H1 (cell line): ENCODE results near the gene PCDH11Y. TPM values are rescaled to one million over a fixed set of nuclear protein-coding genes. Genes with fewer than 3 reads are reported as not detected.
"Not testable (repeated sequence)": the region's sequence is repeated elsewhere in the genome, so short reads cannot be mapped to it uniquely, and the experiment has no call there.

Experiments used
- CTCF ChIA-PET: fragments of 300-600 bp; sonication (Branson Sonifier 250); formaldehyde crosslinking; loops from one replicate; lab custom pipeline; 2021; ENCODE audit not compliant: partially characterized antibody; lab: Charles Lee
- POLR2A ChIA-PET: fragments of 300-600 bp; sonication (Branson Sonifier 250); formaldehyde crosslinking; loops from one replicate; lab custom pipeline; 2021; ENCODE audit warnings: inconsistent platforms; ENCODE audit not compliant: partially characterized antibody; lab: Charles Lee
- DNase-seq, 2 experiments: peaks; one replicate each; pipeline versions ENCODE4 v3.0.0 to v3.0.0-alpha.2; 2010 to 2022; ENCODE audit warnings: low spot score in 2 of 2, low read depth in 1 of 2, mixed read lengths in 1 of 2
- FAIRE-seq: peaks from 2 replicates; lab custom pipeline; 2011; peaks lifted over from hg19 to GRCh38; lab: Jason Lieb, UNC
- H2AFZ ChIP-seq: 2 replicates; pipeline ENCODE4 v1.8.1; 2012; ENCODE audit warnings: low read length, inconsistent platforms
- H2AK5ac ChIP-seq: 2 replicates; pipeline ENCODE4 v1.6.1; 2013; ENCODE audit warnings: low read depth, low read length
- H2BK120ac ChIP-seq: replicated peaks from 2 replicates; pipeline ENCODE3; 2013; ENCODE audit warnings: low read depth, low read length, inconsistent platforms
- H2BK12ac ChIP-seq: 2 replicates; pipeline ENCODE4 v1.6.1; 2013; ENCODE audit warnings: low read depth, low read length
- H2BK15ac ChIP-seq: 2 replicates; pipeline ENCODE4 v1.6.1; 2013; ENCODE audit warnings: low read length
- H2BK20ac ChIP-seq: 2 replicates; pipeline ENCODE4 v1.6.1; 2013; ENCODE audit warnings: low read length
- H2BK5ac ChIP-seq: 2 replicates; pipeline ENCODE4 v1.6.1; 2013; ENCODE audit warnings: low read depth, low read length
- H3K14ac ChIP-seq: 2 replicates; pipeline ENCODE4 v1.6.1; 2013; ENCODE audit warnings: inconsistent platforms; ENCODE audit not compliant: insufficient read length
- H3K18ac ChIP-seq: 2 replicates; pipeline ENCODE4 v1.6.1; 2013; ENCODE audit warnings: low read length; ENCODE audit errors: extremely low read depth
- H3K23ac ChIP-seq: 2 replicates; pipeline ENCODE4 v1.6.1; 2013; ENCODE audit warnings: inconsistent platforms; ENCODE audit not compliant: insufficient read length
- H3K23me2 ChIP-seq: 2 replicates; pipeline ENCODE4 v1.6.1; 2013; ENCODE audit warnings: low read depth, low read length
- H3K27ac ChIP-seq: 2 replicates; pipeline ENCODE4 v1.6.1; 2011; ENCODE audit warnings: low read depth, low read length, inconsistent platforms
- H3K27me3 ChIP-seq, 4 experiments: replicated peaks in 1 of 4; 1 replicate in 1 of 4; 2 replicates in 3 of 4; pipeline versions ENCODE4 v1.6.1 to v1.8.1; 2011 to 2013; ENCODE audit warnings: low read length in 3 of 4, mild to moderate bottlenecking in 3 of 4, inconsistent platforms in 2 of 4, mixed read lengths in 2 of 4, moderate library complexity in 1 of 4; ENCODE audit not compliant: control insufficient read depth in 3 of 4, insufficient read depth in 3 of 4; ENCODE audit errors: extremely low read depth in 1 of 4
- H3K36me3 ChIP-seq, 4 experiments: 2 replicates each; pipeline versions ENCODE4 v1.6.1 to v1.8.1; 2011 to 2013; ENCODE audit warnings: mild to moderate bottlenecking in 4 of 4, low read length in 3 of 4, moderate library complexity in 2 of 4, control low read depth in 1 of 4, inconsistent platforms in 1 of 4; ENCODE audit not compliant: insufficient read depth in 4 of 4, control insufficient read depth in 2 of 4
- H3K4ac ChIP-seq: replicated peaks from 2 replicates; pipeline ENCODE3; 2013; ENCODE audit warnings: low read length, low read depth, mixed read lengths, inconsistent platforms; ENCODE audit not compliant: insufficient read length
- H3K4me1 ChIP-seq, 4 experiments: replicated peaks in 1 of 4; 1 replicate in 1 of 4; 2 replicates in 3 of 4; pipeline versions ENCODE4 v1.6.1 to v1.8.1; 2011 to 2013; ENCODE audit warnings: low read length in 3 of 4, inconsistent platforms in 2 of 4, mixed read lengths in 1 of 4; ENCODE audit not compliant: insufficient read depth in 4 of 4, control insufficient read depth in 3 of 4
- H3K4me2 ChIP-seq, 2 experiments: 2 replicates each; pipeline versions ENCODE4 v1.6.1 to v1.8.1; 2011 to 2013; ENCODE audit warnings: low read depth in 2 of 2, low read length in 2 of 2, control low read depth in 1 of 2, inconsistent platforms in 1 of 2, mild to moderate bottlenecking in 1 of 2; ENCODE audit not compliant: insufficient read depth in 1 of 2
- H3K4me3 ChIP-seq, 4 experiments: fragments of 200-600, 300-600 bp in 1 of 4; sonication (generic), shearing (Covaris generic), sonication (Bioruptor Twin) in 1 of 4; 2 replicates each; pipeline versions ENCODE4 v1.5.1 to v1.8.1; 2011 to 2016; ENCODE audit warnings: low read length in 4 of 4, low read depth in 3 of 4, control low read depth in 2 of 4, inconsistent platforms in 2 of 4, mild to moderate bottlenecking in 2 of 4, mixed read lengths in 1 of 4, moderate library complexity in 1 of 4; ENCODE audit not compliant: insufficient read depth in 2 of 4; ENCODE audit errors: extremely low read depth in 1 of 4
- H3K56ac ChIP-seq: replicated peaks from 2 replicates; pipeline ENCODE3; 2013; ENCODE audit warnings: low read depth, mild to moderate bottlenecking, mixed read lengths, low read length, inconsistent platforms; ENCODE audit not compliant: insufficient read length
- H3K79me1 ChIP-seq: 2 replicates; pipeline ENCODE4 v1.6.1; 2013; ENCODE audit warnings: low read depth, low read length, control low read depth
- H3K79me2 ChIP-seq, 2 experiments: 2 replicates each; pipeline versions ENCODE4 v1.6.1 to v1.8.1; 2012 to 2013; ENCODE audit warnings: low read length in 2 of 2, mild to moderate bottlenecking in 2 of 2, inconsistent platforms in 1 of 2; ENCODE audit not compliant: insufficient read depth in 2 of 2, control insufficient read depth in 1 of 2
- H3K9ac ChIP-seq, 4 experiments: replicated peaks in 1 of 4; 1 replicate in 1 of 4; 2 replicates in 3 of 4; pipeline versions ENCODE4 v1.6.1 to v1.8.1; 2011 to 2013; ENCODE audit warnings: low read depth in 3 of 4, low read length in 3 of 4, control low read depth in 2 of 4, mild to moderate bottlenecking in 2 of 4, moderate library complexity in 2 of 4, inconsistent platforms in 1 of 4; ENCODE audit errors: extremely low read depth in 1 of 4
- H3K9me3 ChIP-seq, 2 experiments: 2 replicates each; pipeline versions ENCODE4 v1.6.1 to v1.8.1; 2012 to 2013; ENCODE audit warnings: mild to moderate bottlenecking in 2 of 2, moderate library complexity in 2 of 2, control low read depth in 1 of 2, inconsistent platforms in 1 of 2, low read depth in 1 of 2, low read length in 1 of 2, mixed read lengths in 1 of 2; ENCODE audit not compliant: insufficient read depth in 2 of 2
- H4K20me1 ChIP-seq, 2 experiments: replicated peaks in 1 of 2; 2 replicates each; pipeline versions ENCODE3 to v1.8.1; 2011 to 2013; ENCODE audit warnings: inconsistent platforms in 2 of 2, low read length in 2 of 2, mild to moderate bottlenecking in 1 of 2; ENCODE audit not compliant: insufficient read depth in 2 of 2, control insufficient read depth in 1 of 2
- H4K5ac ChIP-seq: 2 replicates; pipeline ENCODE4 v1.6.1; 2013; ENCODE audit warnings: low read length, low read depth, mixed read lengths, inconsistent platforms; ENCODE audit not compliant: insufficient read length
- H4K8ac ChIP-seq: 2 replicates; pipeline ENCODE4 v1.8.0; 2013; ENCODE audit warnings: mild to moderate bottlenecking, moderate library complexity, low read length, inconsistent platforms; ENCODE audit not compliant: insufficient read depth; ENCODE audit errors: extremely low read depth
- H4K91ac ChIP-seq: replicated peaks from 2 replicates; pipeline ENCODE3; 2013; ENCODE audit warnings: low read length, mixed read lengths, inconsistent platforms; ENCODE audit not compliant: insufficient read length
- CEBPB ChIP-seq: IDR thresholded peaks from 2 replicates; pipeline ENCODE4 v1.6.1; 2012; ENCODE audit warnings: low read depth, low read length
- WGBS, 2 experiments: shearing (Covaris generic) in 1 of 2; methylation state at CpG; one replicate each; pipeline versions ENCODE4 v1.1.6 to v1.1.7; 2013 to 2015; ENCODE audit warnings: low lambda C conversion rate in 2 of 2, mixed read lengths in 2 of 2, inconsistent platforms in 1 of 2, low coverage in 1 of 2, missing lambda C conversion rate in 1 of 2; ENCODE audit not compliant: insufficient replicate concordance in 2 of 2, insufficient coverage in 1 of 2, insufficient read length in 1 of 2; ENCODE audit errors: extremely low coverage in 1 of 2, missing lambda C conversion rate in 1 of 2; 5-methylcytosine and 5-hydroxymethylcytosine counted together
- polyA plus RNA-seq, 7 experiments: library from polyadenylated mRNA; depleted of rRNA in 3 of 7; stranded (reverse) in 5 of 7; unstranded in 2 of 7; fragments of >200 nt in 5 of 7; fragments of 200-250 nt in 2 of 7; gene quantifications; 1 replicate in 5 of 7; 2 replicates in 1 of 7; 4 replicates in 1 of 7; pipeline versions ENCODE4 v1.2.1 to v1.2.3, GENCODE V29; 2011 to 2013; ENCODE audit warnings: missing spikeins in 2 of 7, mixed read lengths in 2 of 7
- total RNA-seq: library from RNA; stranded (reverse); fragmentation: NEBNext Ultra II Directional; extraction: Animal tissue kit (Norgen Biotek cat#: 25700); gene quantifications from 2 replicates; pipeline ENCODE4 v1.2.1, GENCODE V29; 2021

The PCDH11Y gene
- total and polyA plus RNA-seq, 2 of the 8 experiments (the other 6 are each of a cell fraction or from before 2014, with no cell fraction given), result 0.86 to 9.3 TPM

GRCh38 chrY:5182998-5183397 lies 182.9 kb downstream of the PCDH11Y start:
- POLR2A ChIA-PET, result not testable (repeated sequence)

More at GRCh38 chrY:5182998-5183397, 182.9 kb downstream of the PCDH11Y start:
- H4K8ac ChIP-seq, CTCF ChIA-PET, H2BK15ac ChIP-seq, H3K14ac ChIP-seq, H3K79me1 ChIP-seq, H4K20me1 ChIP-seq, H3K18ac ChIP-seq, H3K56ac ChIP-seq, H2BK5ac ChIP-seq, H3K4me3 ChIP-seq, H3K27ac ChIP-seq, H3K36me3 ChIP-seq, H4K91ac ChIP-seq, H2BK120ac ChIP-seq, H3K23ac ChIP-seq, H2AFZ ChIP-seq, FAIRE-seq, H3K4me1 ChIP-seq, H3K4ac ChIP-seq, DNase-seq, H2BK12ac ChIP-seq, H2BK20ac ChIP-seq, H2AK5ac ChIP-seq, H3K9me3 ChIP-seq, H3K23me2 ChIP-seq, H3K4me2 ChIP-seq, H3K9ac ChIP-seq, H3K79me2 ChIP-seq, H4K5ac ChIP-seq, H3K27me3 ChIP-seq: not testable (repeated sequence)
- 88% methylated on average over 1 of the region's 2 CpGs; no CpG with 5 or more reads in 1 of the 2 experiments for WGBS, 2 experiments
- peak; percentile 61 for TF ChIP-seq CEBPB
